Lower lobe of right lung (tissue), 2 donors: ENCODE results near the gene SORCS2. TPM values are rescaled to one million over a fixed set of nuclear protein-coding genes. Genes with fewer than 3 reads are reported as not detected.

ENCODE experiments used
- ATAC-seq, 2 donors: fragments of 200-7000 bp; cut with Tn5 transposase; one replicate each; pipeline ENCODE4 v1.9.1; 2020 to 2022; ENCODE audit warnings: mild to moderate bottlenecking in 2 of 2, moderate library complexity in 2 of 2
- DNase-seq: peaks from one replicate; pipeline ENCODE4 v3.0.0-alpha.2; 2020
- H3K27ac ChIP-seq: fragments of 200-600 bp; one replicate; pipeline ENCODE4 v1.8.0; 2022
- H3K27me3 ChIP-seq: fragments of 200-600 bp; one replicate; pipeline ENCODE4 v1.8.0; 2022; ENCODE audit warnings: low read depth
- H3K36me3 ChIP-seq: fragments of 200-600 bp; one replicate; pipeline ENCODE4 v1.8.0; 2022; ENCODE audit warnings: mild to moderate bottlenecking
- H3K4me1 ChIP-seq: fragments of 200-600 bp; one replicate; pipeline ENCODE4 v1.8.0; 2022
- H3K4me3 ChIP-seq: fragments of 200-600 bp; one replicate; pipeline ENCODE4 v1.8.0; 2022; ENCODE audit warnings: mild to moderate bottlenecking
- H3K9me3 ChIP-seq: fragments of 200-600 bp; one replicate; pipeline ENCODE4 v1.8.0; 2022
- CTCF ChIP-seq: fragments of 200-600 bp; IDR thresholded peaks from one replicate; pipeline ENCODE4 v1.8.0; 2022; ENCODE audit warnings: antibody characterized with exemption, mild to moderate bottlenecking
- intact Hi-C: fragments of 100-400 bp; cut with DNase I; formaldehyde crosslinking; loops from one replicate; pipeline ENCODE4 v1.11.0; 2022
- total RNA-seq: library from RNA; stranded (reverse); fragmentation: NEBNext Ultra II Directional; extraction: Animal tissue kit (Norgen Biotek cat#: 25700); gene quantifications from one replicate; pipeline ENCODE4 v1.2.1, GENCODE V29; 2021
- donor health status: DM: no; HTN: yes; CAD: no; lungs with severe emphysema.

Gene SORCS2
- total RNA-seq, 1 donor from 2014 or later: 5.8 TPM

- Histone ChIP-seq H3K27ac (no peak overlapping the region), H3K4me3 (no peak overlapping the region), H3K9me3 (no peaks in the 10 kb centered on the region), H3K36me3 (no peaks in the 10 kb centered on the region), H3K4me1 (no peaks in the 10 kb centered on the region), H3K27me3 (no peaks in the 10 kb centered on the region)
- ATAC-seq (no peak), DNase-seq (no peak)
- no peak for TF ChIP-seq CTCF
- intact Hi-C loops: no loop called here
Observed at GRCh38 chr4:7422898-7423180, 230.5 kb downstream of the SORCS2 start.

- Histone ChIP-seq H3K4me3 (no peak overlapping the region), H3K4me1 (no peaks in the 10 kb centered on the region), H3K27me3 (no peaks in the 10 kb centered on the region), H3K36me3 (no peaks in the 10 kb centered on the region), H3K27ac (no peak overlapping the region), H3K9me3 (no peaks in the 10 kb centered on the region)
- DNase-seq (no peak), ATAC-seq (no peak)
- no peak for TF ChIP-seq CTCF
- intact Hi-C loops: no loop called here
Observed at GRCh38 chr4:7423391-7423790, 231.1 kb downstream of the SORCS2 start.

GRCh38 chr4:7423801-7424552 lies 231.6 kb downstream of the SORCS2 start:
- ATAC-seq (no peak), DNase-seq (peak; percentile 35)
- intact Hi-C loops: no loop called here
- Histone ChIP-seq H3K9me3 (no peaks in the 10 kb centered on the region), H3K4me3 (no peak overlapping the region), H3K27ac (no peak overlapping the region), H3K4me1 (no peaks in the 10 kb centered on the region), H3K27me3 (no peaks in the 10 kb centered on the region), H3K36me3 (no peaks in the 10 kb centered on the region)
- TF ChIP-seq CTCF: no peak

- no peaks in the 10 kb centered on the region for H3K36me3 ChIP-seq
- H3K27ac ChIP-seq: no peak overlapping the region
- no peak for ATAC-seq
- DNase-seq: peak; percentile 39
- no peak overlapping the region for H3K4me3 ChIP-seq
- H3K9me3 ChIP-seq: no peaks in the 10 kb centered on the region
- H3K4me1 ChIP-seq: no peaks in the 10 kb centered on the region
- no peak for TF ChIP-seq CTCF
- H3K27me3 ChIP-seq: no peaks in the 10 kb centered on the region
- intact Hi-C loops: no loop called here
Observed at GRCh38 chr4:7424553-7425111, 232.3 kb downstream of the SORCS2 start.

GRCh38 chr4:7425124-7425523 lies 232.8 kb downstream of the SORCS2 start:
- ATAC-seq: no peak
- peak; percentile 36 for DNase-seq
- no peaks in the 10 kb centered on the region for H3K36me3 ChIP-seq
- TF ChIP-seq CTCF: no peak
- no peaks in the 10 kb centered on the region for H3K9me3 ChIP-seq
- no peaks in the 10 kb centered on the region for H3K4me1 ChIP-seq
- no peak overlapping the region for H3K4me3 ChIP-seq
- intact Hi-C loops: no loop called here
- no peaks in the 10 kb centered on the region for H3K27me3 ChIP-seq
- H3K27ac ChIP-seq: no peak overlapping the region
